Upper lobe of right lung (tissue), 1 donor: ENCODE results near the gene NBEA. TPM values are rescaled to one million over a fixed set of nuclear protein-coding genes. Genes with fewer than 3 reads are reported as not detected.

Experiments
- ATAC-seq: fragments of 200-7000 bp; cut with Tn5 transposase; one replicate; pipeline ENCODE4 v1.9.1; 2020; ENCODE audit warnings: mild to moderate bottlenecking, moderate library complexity
- DNase-seq: peaks from one replicate; pipeline ENCODE4 v3.0.0-alpha.2; 2020
- H3K27ac ChIP-seq: fragments of 200-600 bp; one replicate; pipeline ENCODE4 v1.8.0; 2022
- H3K27me3 ChIP-seq: fragments of 200-600 bp; one replicate; pipeline ENCODE4 v1.8.0; 2022; ENCODE audit warnings: mild to moderate bottlenecking
- H3K36me3 ChIP-seq: fragments of 200-600 bp; one replicate; pipeline ENCODE4 v1.8.0; 2022
- H3K4me1 ChIP-seq: fragments of 200-600 bp; one replicate; pipeline ENCODE4 v1.8.0; 2022
- H3K4me3 ChIP-seq: fragments of 200-600 bp; one replicate; pipeline ENCODE4 v1.8.0; 2022; ENCODE audit warnings: mild to moderate bottlenecking
- H3K9me3 ChIP-seq: fragments of 200-600 bp; one replicate; pipeline ENCODE4 v1.8.0; 2022
- CTCF ChIP-seq: fragments of 200-600 bp; IDR thresholded peaks from one replicate; pipeline ENCODE4 v1.8.0; 2022; ENCODE audit warnings: antibody characterized with exemption
- intact Hi-C: fragments of 100-400 bp; cut with DNase I; formaldehyde crosslinking; loops from one replicate; pipeline ENCODE4 v1.11.0; 2022
- total RNA-seq: library from RNA; stranded (reverse); fragmentation: NEBNext Ultra II Directional; extraction: Animal tissue kit (Norgen Biotek cat#: 25700); gene quantifications from one replicate; pipeline ENCODE4 v1.2.1, GENCODE V29; 2021
- donor health status: DM: no; HTN: yes; CAD: no; lungs with severe emphysema.

NBEA gene
- total RNA-seq, 1 donor from 2014 or later: 5.6 TPM

GRCh38 chr13:35136585-35136984 is 194.5 kb downstream of the NBEA start:
- intact Hi-C loops: no loop called here
- H3K27ac ChIP-seq: no peak overlapping the region
- ATAC-seq: no peak
- no peak for TF ChIP-seq CTCF
- no peaks in the 10 kb centered on the region for H3K27me3 ChIP-seq
- no peak overlapping the region for H3K4me3 ChIP-seq
- DNase-seq: no peak
- H3K4me1 ChIP-seq: no peaks in the 10 kb centered on the region
- H3K36me3 ChIP-seq: no peaks in the 10 kb centered on the region
- no peaks in the 10 kb centered on the region for H3K9me3 ChIP-seq

- no peak overlapping the region for H3K27ac ChIP-seq
- no peak overlapping the region for H3K4me3 ChIP-seq
- DNase-seq (no peak), ATAC-seq (no peak)
- no peak for TF ChIP-seq CTCF
- H3K9me3 ChIP-seq: no peaks in the 10 kb centered on the region
- no peaks in the 10 kb centered on the region for H3K36me3 ChIP-seq
- no peaks in the 10 kb centered on the region for H3K4me1 ChIP-seq
- intact Hi-C loops: no loop called here
- no peaks in the 10 kb centered on the region for H3K27me3 ChIP-seq
Measured at GRCh38 chr13:35139591-35139990, 197.5 kb downstream of the NBEA start.

- Histone ChIP-seq H3K4me1 (no peaks in the 10 kb centered on the region), H3K9me3 (no peaks in the 10 kb centered on the region), H3K27me3 (no peaks in the 10 kb centered on the region), H3K27ac (no peak overlapping the region), H3K4me3 (no peak overlapping the region), H3K36me3 (no peaks in the 10 kb centered on the region)
- intact Hi-C loops: no loop called here
- DNase-seq (no peak), ATAC-seq (no peak)
- no peak for TF ChIP-seq CTCF
Measured at GRCh38 chr13:35140321-35140720, 198.3 kb downstream of the NBEA start.

GRCh38 chr13:35140831-35141230 is 198.8 kb downstream of the NBEA start:
- intact Hi-C loops: no loop called here
- Histone ChIP-seq H3K27me3 (no peaks in the 10 kb centered on the region), H3K36me3 (no peaks in the 10 kb centered on the region), H3K4me1 (no peaks in the 10 kb centered on the region), H3K9me3 (no peaks in the 10 kb centered on the region), H3K27ac (no peak overlapping the region), H3K4me3 (no peak overlapping the region)
- no peak for ATAC-seq
- no peak for TF ChIP-seq CTCF
- no peak for DNase-seq

- peak; percentile 72 for ATAC-seq
Measured at GRCh38 chr13:35143123-35143522, 201.1 kb downstream of the NBEA start.

More at GRCh38 chr13:35143123-35143522, 201.1 kb downstream of the NBEA start:
- Histone ChIP-seq H3K9me3 (no peaks in the 10 kb centered on the region), H3K36me3 (no peaks in the 10 kb centered on the region), H3K27ac (no peak overlapping the region), H3K27me3 (no peaks in the 10 kb centered on the region), H3K4me3 (no peak overlapping the region), H3K4me1 (no peaks in the 10 kb centered on the region)
- no peak for DNase-seq
- TF ChIP-seq CTCF: no peak
- intact Hi-C loops: no loop called here
